ENCODE data around the gene ST6GAL1.
"Not testable (repeated sequence)": the region's sequence is repeated elsewhere in the genome, so short reads cannot be mapped to it uniquely, and the experiment has no call there.

Gene ST6GAL1

GRCh38 chr3:186973702-186974101 is 43.4 kb downstream of the ST6GAL1 start:
- no peak for DNase-seq

GRCh38 chr3:186974824-186975313 is 44.5 kb downstream of the ST6GAL1 start:
- no peak for DNase-seq

GRCh38 chr3:186975726-186976125 is 45.4 kb downstream of the ST6GAL1 start:
- DNase-seq = no peak

- no peak for DNase-seq
Observed at GRCh38 chr3:186976837-186977750, 46.8 kb downstream of the ST6GAL1 start.

- DNase-seq = no peak
Observed at GRCh38 chr3:186978712-186979111, 48.4 kb downstream of the ST6GAL1 start.

- no peak for DNase-seq
Observed at GRCh38 chr3:186979852-186980251, 49.5 kb downstream of the ST6GAL1 start.

GRCh38 chr3:186980989-186981388 is 50.7 kb downstream of the ST6GAL1 start:
- DNase-seq = no peak

GRCh38 chr3:186983659-186984058 is 53.3 kb downstream of the ST6GAL1 start:
- DNase-seq = no peak

GRCh38 chr3:186984064-186984463 is 53.7 kb downstream of the ST6GAL1 start:
- no peak for DNase-seq

- no peak for DNase-seq
Observed at GRCh38 chr3:186985661-186986364, 55.5 kb downstream of the ST6GAL1 start.

- DNase-seq = no peak
Observed at GRCh38 chr3:186986406-186986805, 56.1 kb downstream of the ST6GAL1 start.

- no peak for DNase-seq
Observed at GRCh38 chr3:186986816-186987215, 56.5 kb downstream of the ST6GAL1 start.

GRCh38 chr3:186988806-186989205 is 58.5 kb downstream of the ST6GAL1 start:
- DNase-seq = no peak

GRCh38 chr3:186989429-186989828 is 59.1 kb downstream of the ST6GAL1 start:
- no peak for DNase-seq

- DNase-seq = peak; percentile 47
Observed at GRCh38 chr3:186990277-186990676, 60.0 kb downstream of the ST6GAL1 start.

- peak; percentile 93 for DNase-seq
Observed at GRCh38 chr3:186990878-186991308, 60.6 kb downstream of the ST6GAL1 start.

GRCh38 chr3:186991470-186991869 is 61.1 kb downstream of the ST6GAL1 start:
- DNase-seq = no peak

GRCh38 chr3:186992096-186992495 is 61.8 kb downstream of the ST6GAL1 start:
- not testable (repeated sequence) for DNase-seq

GRCh38 chr3:186993210-186993782 is 63.0 kb downstream of the ST6GAL1 start:
- no peak for DNase-seq

- no peak for DNase-seq
Observed at GRCh38 chr3:186994000-186994955, 64.0 kb downstream of the ST6GAL1 start.

GRCh38 chr3:186996356-186996755 is 66.0 kb downstream of the ST6GAL1 start:
- no peak for DNase-seq

GRCh38 chr3:186997061-186997460 is 66.7 kb downstream of the ST6GAL1 start:
- no peak for DNase-seq

All from kidney glomerular epithelial cell (primary cell).